GM21576 (cell line): Measurements from ENCODE around the gene EEF1B2.
"Not testable (repeated sequence)": the region's sequence is repeated elsewhere in the genome, so short reads cannot be mapped to it uniquely, and the experiment has no call there.

Experiments used
- ATAC-seq: cut with Tn5 transposase; IDR thresholded peaks from one replicate; pipeline ENCODE4 v1.9.1; 2021; ENCODE audit warnings: mild to moderate bottlenecking, moderate library complexity; ENCODE audit not compliant: unreplicated experiment

The EEF1B2 gene

GRCh38 chr2:206163251-206163880 is 3.7 kb downstream of the EEF1B2 start:
- no peak for ATAC-seq

DNA sequence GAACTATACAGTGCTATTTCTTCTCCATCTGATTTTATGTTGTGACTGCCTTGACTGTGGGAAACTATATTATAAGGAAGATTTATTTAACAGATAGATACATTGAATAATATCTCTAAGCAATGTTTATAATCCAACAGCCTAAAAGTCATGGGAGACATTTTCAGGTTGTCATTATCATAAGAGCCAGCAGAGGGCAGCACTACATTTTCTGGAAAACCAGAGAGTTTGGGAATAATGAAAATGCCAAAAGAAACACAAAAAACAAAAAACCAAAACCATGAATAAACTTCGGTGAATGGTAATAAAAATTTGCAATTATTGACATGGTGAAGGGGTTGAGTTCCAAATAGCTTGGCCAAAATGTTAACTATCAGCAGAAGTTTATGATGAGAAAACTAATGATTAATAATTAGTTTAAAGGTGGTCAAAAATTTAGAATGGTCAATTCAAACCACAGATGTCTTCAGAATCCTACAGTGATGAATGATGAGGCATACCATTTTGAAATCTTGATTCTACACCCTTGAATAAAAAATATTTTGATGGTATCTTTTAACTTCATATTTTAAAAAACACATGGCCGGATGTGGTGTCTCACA is 4.7 kb downstream of the EEF1B2 start:
- no peak for ATAC-seq

DNA sequence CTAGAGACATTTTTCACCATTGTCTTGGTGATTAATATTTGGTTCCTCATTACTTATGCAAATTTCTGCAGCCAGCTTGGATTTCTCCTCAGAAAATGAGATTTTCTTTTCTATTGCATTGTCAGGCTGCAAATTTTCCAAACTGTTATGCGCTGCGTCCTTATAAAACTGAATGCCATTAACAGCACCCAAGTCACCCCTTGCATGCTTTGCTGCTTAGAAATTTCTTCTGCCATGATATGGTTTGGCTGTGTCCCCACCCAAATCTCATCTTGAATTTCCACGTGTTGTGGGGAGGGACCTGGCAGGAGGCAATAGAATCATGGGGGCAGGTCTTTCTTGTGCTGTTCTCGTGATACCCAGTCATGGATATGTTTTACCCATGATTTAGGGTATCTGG is 8.5 kb downstream of the EEF1B2 start:
- not testable (repeated sequence) for ATAC-seq

GRCh38 chr2:206171624-206172397 is 12.1 kb downstream of the EEF1B2 start:
- not testable (repeated sequence) for ATAC-seq

DNA sequence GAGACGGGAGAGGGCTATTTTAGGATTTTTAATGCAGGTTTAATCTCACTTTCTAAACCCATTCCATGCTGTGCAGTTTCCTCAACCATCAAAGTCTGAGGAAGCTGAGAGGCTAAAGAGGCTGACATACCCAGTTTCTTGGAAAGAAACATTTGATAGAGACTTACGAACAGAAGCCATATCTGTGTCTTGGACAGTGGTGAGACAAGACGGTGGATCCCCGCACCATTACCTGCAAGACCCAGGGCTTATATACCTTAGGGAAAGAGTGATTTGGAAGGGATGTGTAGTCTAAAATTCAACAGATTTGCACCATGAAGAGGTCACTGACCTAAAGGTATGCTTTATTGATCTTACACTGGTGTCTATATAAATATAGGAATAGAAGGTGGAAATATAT is 13.5 kb downstream of the EEF1B2 start:
- no peak for ATAC-seq

- ATAC-seq: no peak
These were observed 16.4 kb downstream of the EEF1B2 start for GRCh38 chr2:206176121-206176520.

- no peak for ATAC-seq
These were observed 17.2 kb downstream of the EEF1B2 start for GRCh38 chr2:206176901-206177300.

DNA sequence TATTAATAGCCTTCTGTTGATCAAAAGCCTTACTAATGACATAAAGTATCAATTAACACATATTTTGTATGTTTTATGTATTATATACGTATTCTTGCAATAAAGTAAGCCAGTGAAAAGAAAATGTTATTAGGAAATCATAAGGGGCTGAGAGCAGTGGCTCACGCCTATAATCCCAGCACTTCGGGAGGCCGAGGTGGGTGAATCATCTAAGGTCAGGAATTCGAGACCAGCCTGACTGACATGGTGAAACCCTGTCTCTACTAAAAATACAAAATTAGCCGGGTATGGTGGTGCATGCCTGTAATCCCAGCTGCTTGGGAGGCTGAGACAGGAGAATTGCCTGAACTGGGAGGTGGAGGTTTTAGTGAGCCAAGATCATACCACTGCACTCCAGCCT is 21.8 kb downstream of the EEF1B2 start:
- ATAC-seq: not testable (repeated sequence)

DNA sequence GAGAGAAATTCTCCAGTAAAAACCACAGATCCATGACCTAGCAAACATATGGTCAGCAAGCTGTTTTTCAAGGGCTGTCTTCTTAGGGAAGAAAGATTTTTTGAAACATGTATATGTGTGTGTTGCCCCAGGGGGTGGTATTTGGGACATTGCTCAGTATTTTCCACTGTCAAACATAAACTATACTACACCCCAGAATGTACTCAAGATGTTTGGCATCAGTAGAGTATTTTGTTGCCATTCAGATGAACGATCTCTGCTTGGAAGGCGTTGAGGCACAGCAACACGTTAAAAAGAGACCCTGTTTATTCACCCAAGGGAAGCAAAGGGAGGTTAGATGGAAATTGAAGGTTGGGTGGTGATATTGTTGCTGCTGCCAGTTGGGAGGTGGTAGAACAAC is 30.0 kb downstream of the EEF1B2 start:
- no peak for ATAC-seq

GRCh38 chr2:206190111-206190510 is 30.4 kb downstream of the EEF1B2 start:
- ATAC-seq: no peak

DNA sequence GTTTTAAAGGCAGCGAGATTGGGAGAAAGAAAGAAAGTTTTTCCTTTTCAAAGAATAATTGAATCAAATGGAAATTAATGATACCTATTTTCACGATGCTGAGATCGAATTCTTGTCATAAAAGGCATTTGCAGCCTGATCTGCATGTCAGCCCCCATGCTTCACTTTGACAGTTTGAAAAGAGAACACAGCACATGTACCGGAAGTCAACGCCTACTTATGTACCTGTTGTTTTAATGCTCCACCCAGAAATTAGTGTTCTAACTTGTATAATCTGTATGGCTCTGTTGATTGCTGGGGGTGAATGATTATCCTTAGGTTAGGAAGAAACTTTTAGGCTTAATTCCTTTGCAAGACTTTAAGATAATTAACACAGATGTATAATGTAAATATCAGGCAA is 31.0 kb downstream of the EEF1B2 start:
- no peak for ATAC-seq

- ATAC-seq: no peak
These were observed 32.5 kb downstream of the EEF1B2 start for GRCh38 chr2:206192157-206192556.

- no peak for ATAC-seq
These were observed 34.1 kb downstream of the EEF1B2 start for GRCh38 chr2:206193671-206194357.

GRCh38 chr2:206198677-206199076 is 39.0 kb downstream of the EEF1B2 start:
- no peak for ATAC-seq

GRCh38 chr2:206201075-206201848 is 41.6 kb downstream of the EEF1B2 start:
- no peak for ATAC-seq

GRCh38 chr2:206202446-206202845 is 42.8 kb downstream of the EEF1B2 start:
- no peak for ATAC-seq

GRCh38 chr2:206203331-206203730 is 43.6 kb downstream of the EEF1B2 start:
- ATAC-seq: no peak

DNA sequence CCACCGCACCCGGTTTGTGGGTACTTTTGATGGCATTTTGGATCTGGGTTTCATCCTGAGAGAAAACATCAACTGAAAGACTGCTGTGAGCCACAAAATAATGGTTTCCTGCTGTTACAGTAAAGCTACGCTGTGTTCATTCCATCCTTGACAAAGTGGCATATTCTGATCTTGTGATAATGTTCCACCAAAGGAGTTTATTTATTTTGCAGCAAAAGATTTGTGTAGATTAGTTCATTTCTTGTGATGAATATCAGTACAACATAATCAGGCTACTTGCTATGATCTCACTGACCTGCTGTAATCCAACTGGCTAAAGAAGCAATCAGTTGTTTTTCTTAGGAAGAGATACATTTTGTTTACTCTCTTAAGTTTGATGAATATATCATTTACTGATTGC is 45.0 kb downstream of the EEF1B2 start:
- ATAC-seq: no peak

- ATAC-seq: not testable (repeated sequence)
These were observed 47.6 kb downstream of the EEF1B2 start for GRCh38 chr2:206207316-206207715.

- ATAC-seq: no peak
These were observed 49.2 kb downstream of the EEF1B2 start for GRCh38 chr2:206208900-206209299.
